ENCODE data around the gene ALCAM.

Gene ALCAM

DNA sequence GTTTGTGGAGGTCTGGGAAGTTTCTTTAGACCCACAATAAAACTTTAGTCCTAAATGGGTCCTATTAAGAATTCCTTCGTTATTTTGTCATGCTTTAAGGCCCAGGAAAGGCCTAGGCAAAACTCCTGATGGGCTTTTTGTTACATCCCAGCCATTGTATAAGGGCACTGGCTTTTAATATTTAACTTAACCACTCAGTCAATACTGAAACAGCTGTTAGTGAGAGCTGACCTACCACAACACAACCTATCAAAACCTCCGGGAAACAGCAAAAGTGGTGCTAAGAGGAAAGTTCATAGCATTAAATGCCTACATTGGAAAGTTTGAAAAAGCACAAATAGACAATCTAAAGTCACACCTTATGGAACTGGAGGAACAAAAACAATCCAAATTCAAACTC lies 39.6 kb downstream of the ALCAM start:
- TF ChIP-seq SIN3A (IDR thresholded peaks at IDR 0.05; ENCODE audit: borderline replicate concordance, insufficient read depth, low read length) (no peak), POLR2AphosphoS5 (IDR thresholded peaks at IDR 0.05; ENCODE audit: low read depth, low read length) (no peak), FOXP2 (optimal IDR thresholded peaks at IDR 0.05; ENCODE audit: borderline replicate concordance, extremely low read depth, extremely low read length, insufficient read depth) (no peak), TAF1 (IDR thresholded peaks at IDR 0.05; ENCODE audit: borderline replicate concordance, insufficient read depth, low read length) (no peak)
- TF ChIP-seq, protein P1, sequence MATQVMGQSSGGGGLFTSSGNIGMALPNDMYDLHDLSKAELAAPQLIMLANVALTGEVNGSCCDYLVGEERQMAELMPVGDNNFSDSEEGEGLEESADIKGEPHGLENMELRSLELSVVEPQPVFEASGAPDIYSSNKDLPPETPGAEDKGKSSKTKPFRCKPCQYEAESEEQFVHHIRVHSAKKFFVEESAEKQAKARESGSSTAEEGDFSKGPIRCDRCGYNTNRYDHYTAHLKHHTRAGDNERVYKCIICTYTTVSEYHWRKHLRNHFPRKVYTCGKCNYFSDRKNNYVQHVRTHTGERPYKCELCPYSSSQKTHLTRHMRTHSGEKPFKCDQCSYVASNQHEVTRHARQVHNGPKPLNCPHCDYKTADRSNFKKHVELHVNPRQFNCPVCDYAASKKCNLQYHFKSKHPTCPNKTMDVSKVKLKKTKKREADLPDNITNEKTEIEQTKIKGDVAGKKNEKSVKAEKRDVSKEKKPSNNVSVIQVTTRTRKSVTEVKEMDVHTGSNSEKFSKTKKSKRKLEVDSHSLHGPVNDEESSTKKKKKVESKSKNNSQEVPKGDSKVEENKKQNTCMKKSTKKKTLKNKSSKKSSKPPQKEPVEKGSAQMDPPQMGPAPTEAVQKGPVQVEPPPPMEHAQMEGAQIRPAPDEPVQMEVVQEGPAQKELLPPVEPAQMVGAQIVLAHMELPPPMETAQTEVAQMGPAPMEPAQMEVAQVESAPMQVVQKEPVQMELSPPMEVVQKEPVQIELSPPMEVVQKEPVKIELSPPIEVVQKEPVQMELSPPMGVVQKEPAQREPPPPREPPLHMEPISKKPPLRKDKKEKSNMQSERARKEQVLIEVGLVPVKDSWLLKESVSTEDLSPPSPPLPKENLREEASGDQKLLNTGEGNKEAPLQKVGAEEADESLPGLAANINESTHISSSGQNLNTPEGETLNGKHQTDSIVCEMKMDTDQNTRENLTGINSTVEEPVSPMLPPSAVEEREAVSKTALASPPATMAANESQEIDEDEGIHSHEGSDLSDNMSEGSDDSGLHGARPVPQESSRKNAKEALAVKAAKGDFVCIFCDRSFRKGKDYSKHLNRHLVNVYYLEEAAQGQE (IDR thresholded peaks at IDR 0.05; ENCODE audit: insufficient read depth in 1 of 2, low read depth in 2 of 2, low read length in 2 of 2), result no peak

DNA sequence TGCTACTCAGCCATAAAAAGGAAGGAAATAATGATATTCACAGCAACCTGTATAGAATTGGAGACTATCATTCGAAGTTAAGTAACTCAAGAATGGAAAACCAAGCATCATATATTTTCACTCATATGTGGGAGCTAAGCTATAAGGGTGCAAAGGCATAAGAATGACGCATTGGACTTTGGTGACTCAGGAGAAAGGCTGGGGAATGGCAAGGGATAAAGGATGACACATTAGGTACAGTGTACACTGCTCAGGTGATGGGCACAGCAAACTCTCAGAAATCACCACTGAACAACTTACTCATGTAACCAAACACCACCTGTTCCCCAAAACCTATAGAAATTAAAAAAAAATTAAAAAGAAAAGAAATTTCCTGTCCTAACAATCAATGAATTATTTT lies 42.7 kb downstream of the ALCAM start:
- TF ChIP-seq SIN3A (IDR thresholded peaks at IDR 0.05; ENCODE audit: borderline replicate concordance, insufficient read depth, low read length) (no peak), FOXP2 (optimal IDR thresholded peaks at IDR 0.05; ENCODE audit: borderline replicate concordance, extremely low read depth, extremely low read length, insufficient read depth) (no peak), TAF1 (IDR thresholded peaks at IDR 0.05; ENCODE audit: borderline replicate concordance, insufficient read depth, low read length) (no peak), POLR2AphosphoS5 (IDR thresholded peaks at IDR 0.05; ENCODE audit: low read depth, low read length) (no peak)
- TF ChIP-seq, protein P1 (IDR thresholded peaks at IDR 0.05; ENCODE audit: insufficient read depth in 1 of 2, low read depth in 2 of 2, low read length in 2 of 2), result no peak

DNA sequence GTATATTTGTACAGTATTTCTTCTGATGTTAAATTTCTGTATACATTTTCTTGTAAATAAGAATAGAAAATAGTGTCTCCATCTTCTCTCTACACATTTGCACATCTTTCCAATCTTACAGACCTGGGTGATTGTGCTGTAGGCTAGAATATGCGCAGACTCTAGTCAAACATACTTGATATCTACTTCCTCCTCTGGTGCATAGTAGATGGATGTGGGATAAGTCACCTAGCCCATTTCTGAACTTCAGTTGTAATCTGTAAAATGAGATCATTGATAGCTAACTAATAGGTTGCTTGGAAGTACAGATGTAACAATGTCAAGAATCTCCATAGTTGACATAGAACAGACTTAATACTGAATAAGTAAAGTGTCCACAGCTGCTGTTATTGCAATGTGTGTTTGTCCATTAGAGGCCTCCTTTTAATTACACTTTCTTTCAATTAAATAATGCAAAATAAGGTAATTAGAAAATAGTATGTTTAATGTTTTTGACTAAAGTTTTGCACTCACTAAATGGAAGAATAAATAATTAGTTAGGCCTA lies 46.7 kb downstream of the ALCAM start:
- TF ChIP-seq FOXP2 (optimal IDR thresholded peaks at IDR 0.05; ENCODE audit: borderline replicate concordance, extremely low read depth, extremely low read length, insufficient read depth), result no peak
- TF ChIP-seq POLR2AphosphoS5 (IDR thresholded peaks at IDR 0.05; ENCODE audit: low read depth, low read length), result no peak
- TF ChIP-seq, protein P1 (IDR thresholded peaks at IDR 0.05; ENCODE audit: insufficient read depth in 1 of 2, low read depth in 2 of 2, low read length in 2 of 2), result no peak
- no peak for TF ChIP-seq SIN3A (IDR thresholded peaks at IDR 0.05; ENCODE audit: borderline replicate concordance, insufficient read depth, low read length)
- no peak for TF ChIP-seq TAF1 (IDR thresholded peaks at IDR 0.05; ENCODE audit: borderline replicate concordance, insufficient read depth, low read length)

DNA sequence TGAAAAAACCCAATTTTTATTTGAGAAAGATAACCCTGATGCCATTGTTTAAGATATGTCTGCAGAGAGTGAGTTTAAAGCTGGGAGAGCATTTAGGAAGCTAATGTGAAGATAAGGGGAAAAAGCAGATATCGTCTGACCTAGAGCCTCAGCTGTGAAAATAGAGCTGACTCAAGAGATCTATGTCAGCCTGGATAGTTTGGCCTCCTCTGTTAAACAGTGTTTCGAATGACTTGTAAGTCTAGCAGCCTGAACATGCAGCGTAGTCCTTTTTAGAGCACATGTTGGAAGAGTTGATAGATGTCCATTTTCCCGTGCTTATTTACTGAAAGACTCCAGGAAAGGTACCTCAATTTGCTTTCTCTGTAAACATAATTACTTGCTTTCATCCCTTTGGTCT lies 48.1 kb downstream of the ALCAM start:
- TF ChIP-seq POLR2AphosphoS5 (IDR thresholded peaks at IDR 0.05; ENCODE audit: low read depth, low read length), result no peak
- no peak for TF ChIP-seq SIN3A (IDR thresholded peaks at IDR 0.05; ENCODE audit: borderline replicate concordance, insufficient read depth, low read length)
- TF ChIP-seq TAF1 (IDR thresholded peaks at IDR 0.05; ENCODE audit: borderline replicate concordance, insufficient read depth, low read length), result no peak
- TF ChIP-seq, protein P1 (IDR thresholded peaks at IDR 0.05; ENCODE audit: insufficient read depth in 1 of 2, low read depth in 2 of 2, low read length in 2 of 2), result no peak
- TF ChIP-seq FOXP2 (optimal IDR thresholded peaks at IDR 0.05; ENCODE audit: borderline replicate concordance, extremely low read depth, extremely low read length, insufficient read depth), result no peak

DNA sequence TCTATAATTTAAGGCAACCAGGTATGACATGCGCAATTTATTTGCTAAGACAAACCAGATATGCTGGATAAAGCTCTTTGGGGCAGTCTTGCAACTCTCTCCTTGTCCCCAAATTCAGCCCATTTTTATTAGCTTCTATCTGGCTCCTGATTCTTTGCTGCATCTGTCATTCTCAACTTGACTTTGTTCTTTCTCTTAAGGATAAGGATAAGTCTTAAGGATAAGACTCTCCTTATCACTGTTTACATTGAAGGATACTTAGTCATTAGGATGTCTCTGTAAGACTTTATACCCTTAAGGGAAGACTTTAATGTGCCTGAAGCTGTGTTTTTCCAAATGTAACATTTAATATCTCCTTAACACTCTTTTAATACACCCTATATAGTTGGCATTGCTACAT lies 49.2 kb downstream of the ALCAM start:
- no peak for TF ChIP-seq POLR2AphosphoS5 (IDR thresholded peaks at IDR 0.05; ENCODE audit: low read depth, low read length)
- no peak for TF ChIP-seq SIN3A (IDR thresholded peaks at IDR 0.05; ENCODE audit: borderline replicate concordance, insufficient read depth, low read length)
- no peak for TF ChIP-seq TAF1 (IDR thresholded peaks at IDR 0.05; ENCODE audit: borderline replicate concordance, insufficient read depth, low read length)
- no peak for TF ChIP-seq FOXP2 (optimal IDR thresholded peaks at IDR 0.05; ENCODE audit: borderline replicate concordance, extremely low read depth, extremely low read length, insufficient read depth)
- TF ChIP-seq, protein P1 (IDR thresholded peaks at IDR 0.05; ENCODE audit: insufficient read depth in 1 of 2, low read depth in 2 of 2, low read length in 2 of 2), result no peak
